ENCODE results near the gene CORO6.

Gene CORO6

DNA sequence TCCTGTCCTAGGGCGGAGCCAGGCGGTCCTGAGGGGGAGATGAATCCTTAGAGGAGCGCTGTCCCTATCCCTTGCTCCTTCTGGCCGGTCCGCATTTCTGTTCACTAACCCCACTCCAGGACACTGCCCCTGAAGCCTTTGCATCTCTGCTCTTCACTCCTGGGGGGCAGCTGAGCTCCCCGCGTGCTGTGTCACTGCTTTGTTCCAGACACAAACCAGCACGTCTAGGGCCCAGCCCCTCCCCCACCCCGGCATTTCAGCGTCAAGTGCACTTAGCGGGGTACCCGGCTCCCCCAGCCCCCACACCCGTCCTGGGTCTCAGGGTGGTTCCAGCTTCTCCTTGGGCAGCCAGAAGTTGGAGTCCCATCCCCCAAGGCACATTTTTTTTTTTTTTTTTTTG lies 8.9 kb downstream of the CORO6 start:
- no peak for DNase-seq (ENCODE audit: low read depth in 2 of 2)

DNA sequence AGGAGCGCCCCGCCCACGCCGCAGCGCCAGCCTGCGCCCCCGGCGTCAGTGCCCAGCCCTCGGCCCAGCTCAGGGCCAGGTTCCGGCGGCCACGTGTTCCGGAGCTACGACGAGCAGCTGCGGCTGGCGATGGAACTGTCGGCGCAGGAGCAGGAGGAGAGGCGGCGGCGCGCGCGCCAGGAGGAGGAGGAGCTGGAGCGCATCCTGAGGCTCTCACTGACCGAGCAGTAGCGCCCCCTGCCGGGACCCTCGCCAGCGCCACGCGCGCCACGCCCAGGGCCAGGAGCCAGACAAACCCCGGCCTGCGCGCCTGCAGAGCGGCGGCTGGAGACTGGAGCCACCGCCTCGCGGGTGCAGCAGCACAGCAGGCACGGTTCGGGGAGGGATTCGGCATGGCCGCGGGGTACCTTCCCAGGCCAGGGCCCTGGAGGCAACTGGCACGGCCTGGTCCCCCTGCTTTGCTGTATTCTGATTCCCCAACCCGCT lies 9.3 kb downstream of the CORO6 start:
- DNase-seq (ENCODE audit: low read depth in 2 of 2) = peak; percentile 71 to 75

DNA sequence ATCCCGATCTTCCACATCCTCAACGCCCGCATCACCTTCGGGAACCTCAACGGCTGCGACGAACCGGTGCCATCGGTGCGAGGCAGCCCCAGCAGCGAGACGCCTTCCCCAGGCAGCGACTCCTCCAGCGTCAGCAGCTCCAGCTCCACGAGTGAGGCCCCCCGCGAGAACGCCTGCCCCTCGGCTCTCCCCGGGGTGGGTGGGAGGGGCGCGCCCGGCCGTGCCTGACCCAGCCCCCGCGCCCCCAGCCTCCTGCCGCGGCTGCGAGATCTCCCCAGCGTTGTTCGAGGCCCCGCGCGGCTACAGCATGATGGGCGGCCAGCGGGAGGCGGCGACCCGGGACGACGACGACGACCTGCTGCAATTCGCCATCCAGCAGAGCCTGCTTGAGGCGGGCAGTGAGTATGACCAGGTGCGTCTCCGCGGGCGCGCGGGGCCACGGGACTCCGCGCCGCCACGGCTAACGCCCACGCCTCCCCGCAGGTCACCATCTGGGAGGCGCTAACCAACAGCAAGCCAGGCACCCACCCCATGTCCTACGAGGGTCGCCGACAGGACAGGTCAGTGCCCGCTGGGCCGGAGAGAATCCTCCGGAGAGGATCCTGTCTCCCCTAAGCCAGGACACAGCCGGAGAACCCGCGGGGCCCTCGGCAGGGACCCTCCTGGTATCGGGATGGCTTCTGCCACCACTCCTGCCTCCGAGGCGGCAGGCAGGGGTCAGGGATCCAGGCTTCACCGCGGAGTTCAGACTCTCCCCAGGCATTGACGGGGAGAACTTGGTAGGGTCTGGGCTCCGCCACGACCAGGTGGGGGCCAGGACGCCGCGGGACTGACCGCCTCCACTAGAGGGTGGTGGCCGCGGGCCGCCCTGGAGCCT lies 10.1 kb downstream of the CORO6 start:
- no peak for DNase-seq (ENCODE audit: low read depth in 2 of 2)

DNA sequence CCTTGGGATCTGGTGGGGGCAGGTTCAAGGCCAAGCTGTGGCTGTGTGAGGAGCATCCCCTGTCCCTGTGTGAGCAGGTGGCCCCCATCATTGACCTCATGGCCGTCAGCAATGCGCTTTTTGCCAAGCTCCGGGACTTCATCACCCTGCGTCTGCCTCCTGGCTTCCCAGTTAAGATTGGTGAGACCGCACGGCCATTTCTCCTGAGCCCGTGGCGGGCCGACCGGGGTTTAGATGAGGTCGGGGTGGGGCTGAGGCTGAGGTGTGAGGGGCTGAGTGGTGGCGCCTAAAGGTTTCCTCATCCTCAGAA lies 10.7 kb downstream of the CORO6 start:
- DNase-seq (ENCODE audit: low read depth in 2 of 2) = no peak

DNA sequence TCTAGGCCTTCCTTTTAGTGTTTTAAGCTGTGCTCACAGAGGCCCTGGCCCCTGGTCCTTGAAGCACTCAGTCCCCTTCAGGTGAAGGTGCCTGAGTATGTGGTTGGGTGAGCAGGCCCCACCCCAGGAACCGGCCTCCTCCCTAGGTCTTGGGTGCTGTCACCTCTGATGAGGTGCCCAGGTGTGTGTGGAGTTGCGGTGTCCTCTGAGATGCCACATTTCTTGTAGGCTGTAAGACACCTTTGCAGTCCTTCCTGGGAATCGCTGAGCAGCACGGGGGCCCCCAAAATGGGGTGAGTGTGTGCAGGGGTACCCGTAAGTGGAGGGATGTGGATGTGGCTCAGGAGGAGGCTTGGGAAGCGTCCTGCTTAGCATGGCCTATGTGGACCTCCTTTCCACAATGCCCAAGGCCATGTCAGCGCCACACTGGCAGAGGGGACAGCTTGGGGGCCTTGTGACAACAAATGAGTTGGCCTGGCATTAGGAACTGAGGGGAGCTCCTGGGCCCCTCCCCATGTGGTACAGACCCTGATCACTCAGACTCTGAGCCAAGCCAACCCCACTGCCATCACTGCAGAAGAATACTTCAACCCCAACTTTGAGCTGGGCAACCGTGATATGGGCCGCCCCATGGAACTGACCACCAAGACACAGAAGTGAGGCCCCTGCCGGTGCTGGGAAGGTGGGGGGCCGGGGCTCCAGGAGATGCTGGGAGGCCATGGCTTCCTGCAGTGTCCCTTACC lies 11.2 kb downstream of the CORO6 start:
- no peak for DNase-seq (ENCODE audit: low read depth in 2 of 2)

DNA sequence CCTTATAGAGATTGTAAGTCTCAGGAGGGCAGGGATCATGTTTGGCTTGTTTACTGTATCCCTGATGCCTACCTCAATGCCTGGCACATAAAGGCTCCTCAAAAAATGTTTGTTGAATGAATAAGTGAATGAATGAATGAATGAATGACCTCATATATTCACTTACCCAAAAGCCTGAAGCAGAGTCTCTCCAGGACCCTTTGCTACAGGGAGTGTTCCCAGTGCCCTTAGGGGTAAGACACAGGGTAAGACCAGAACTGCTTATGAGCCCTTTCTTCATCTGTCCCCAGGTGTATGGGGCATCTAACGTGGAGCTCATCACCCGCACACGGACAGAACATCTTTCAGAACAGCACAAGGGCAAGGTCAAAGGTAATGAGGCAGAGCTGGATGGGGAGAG lies 12.3 kb downstream of the CORO6 start:
- no peak for DNase-seq (ENCODE audit: low read depth in 2 of 2)

DNA sequence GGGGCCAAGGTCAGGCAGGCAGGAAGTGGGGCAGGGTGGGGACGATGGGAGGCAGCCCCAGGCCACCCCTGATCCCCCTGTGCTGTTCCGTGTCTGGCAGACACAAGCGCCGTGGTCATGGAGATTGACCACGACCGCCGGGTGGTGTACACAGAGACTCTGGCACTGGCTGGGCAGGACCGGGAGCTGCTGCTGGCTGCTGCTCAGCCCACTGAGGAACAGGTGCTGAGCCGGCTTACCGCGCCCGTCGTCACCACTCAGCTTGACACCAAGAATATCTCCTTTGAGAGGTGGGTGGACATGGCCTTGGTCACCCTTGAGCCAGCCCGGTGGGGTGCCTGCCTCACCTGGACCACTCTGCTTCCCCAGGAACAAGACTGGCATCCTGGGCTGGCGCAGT lies 13.7 kb downstream of the CORO6 start:
- no peak for DNase-seq (ENCODE audit: low read depth in 2 of 2)

DNA sequence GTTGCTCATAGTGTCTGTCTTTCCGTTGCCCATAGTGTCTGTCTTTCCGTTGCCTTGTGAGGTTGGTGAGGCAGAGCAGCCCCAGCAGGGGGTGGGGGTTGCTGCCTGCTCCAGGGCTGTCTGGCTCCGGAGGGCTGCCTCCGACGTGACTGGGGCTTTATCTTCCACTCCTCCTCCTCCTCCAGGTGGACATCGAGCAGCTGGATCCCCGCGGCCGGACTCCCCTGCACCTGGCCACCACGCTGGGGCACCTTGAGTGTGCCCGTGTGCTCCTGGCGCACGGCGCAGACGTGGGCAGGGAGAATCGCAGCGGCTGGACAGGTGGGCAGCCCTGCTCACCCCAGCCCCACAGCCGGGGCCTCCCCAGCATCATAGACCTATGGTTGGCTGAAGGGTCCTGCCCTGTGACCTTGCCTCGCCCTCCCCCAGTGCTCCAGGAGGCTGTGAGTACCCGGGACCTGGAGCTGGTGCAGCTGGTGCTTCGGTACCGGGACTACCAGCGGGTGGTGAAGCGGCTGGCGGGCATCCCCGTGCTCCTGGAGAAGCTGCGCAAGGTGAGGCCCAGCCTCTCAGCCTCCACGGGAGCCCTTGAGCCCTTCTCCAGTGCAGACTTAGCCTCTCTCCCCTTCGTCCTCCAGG lies 15.0 kb downstream of the CORO6 start:
- no peak for DNase-seq (ENCODE audit: low read depth in 2 of 2)

DNA sequence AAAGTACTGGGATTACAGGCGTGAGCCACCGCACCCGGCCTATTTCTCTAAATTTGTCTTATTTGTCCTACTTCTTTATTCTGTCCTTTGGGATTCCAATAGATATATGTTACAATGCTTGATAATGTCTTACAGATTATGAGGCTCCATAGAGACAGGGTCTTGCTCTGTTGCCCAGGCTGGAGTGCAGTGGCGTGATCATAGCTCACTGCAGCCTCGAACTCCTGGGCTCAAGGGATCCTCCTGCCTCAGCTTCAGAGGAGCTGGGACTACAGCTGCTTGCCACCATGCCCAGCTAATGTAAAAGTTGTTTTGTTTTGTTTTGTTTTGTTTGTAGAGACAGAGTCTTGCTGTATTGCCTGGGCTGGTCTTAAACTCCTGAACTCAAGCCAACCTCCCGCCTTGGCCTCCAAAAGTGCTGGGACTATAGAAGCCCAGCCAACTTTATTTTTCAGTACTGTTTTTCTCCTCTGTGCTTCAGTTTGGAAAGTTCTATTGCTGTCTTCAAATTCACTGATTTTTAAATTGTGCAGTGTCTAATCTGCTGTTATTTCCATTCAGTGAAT lies 19.5 kb downstream of the CORO6 start:
- no peak for DNase-seq (ENCODE audit: low read depth in 2 of 2)

DNA sequence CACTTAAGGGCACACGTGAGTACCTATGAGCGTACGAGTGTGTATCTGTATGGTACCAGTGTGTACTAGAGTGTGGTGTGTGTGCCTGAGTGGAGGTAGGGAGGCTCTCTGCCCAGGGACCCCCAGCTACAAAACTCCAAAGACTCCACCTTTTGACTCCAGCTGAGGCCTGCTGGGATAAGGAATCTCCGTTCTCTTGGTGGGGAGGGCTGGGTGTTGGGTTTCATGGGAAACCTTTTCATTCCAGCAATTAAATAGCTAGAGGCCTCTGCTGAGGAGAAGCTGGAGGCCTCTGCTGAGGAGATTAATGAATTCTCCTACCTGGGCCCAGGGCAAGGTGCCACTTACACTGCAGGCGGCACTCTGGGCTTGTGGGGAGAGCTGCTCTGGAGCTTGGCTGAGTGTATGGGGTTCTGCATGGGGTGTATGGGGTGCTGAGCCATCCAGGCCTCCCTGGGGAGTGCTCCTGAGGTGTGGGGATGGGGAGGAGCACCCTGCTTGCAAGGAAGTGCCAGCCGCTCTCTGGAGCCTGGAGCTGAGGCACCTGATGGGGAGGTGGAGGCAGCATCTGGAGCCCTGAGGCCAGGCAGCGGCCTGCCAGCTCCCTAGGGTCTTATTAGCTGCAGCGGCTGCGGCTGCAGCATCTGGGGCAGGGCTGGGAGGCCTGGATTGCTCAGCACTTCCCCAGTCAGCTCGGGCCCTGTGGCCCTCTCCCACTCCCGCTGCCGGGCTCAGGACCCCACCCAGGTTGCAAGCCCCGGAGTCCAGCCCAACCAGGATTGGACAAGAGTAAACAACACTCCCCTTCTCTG lies 25.1 kb downstream of the CORO6 start:
- no peak for DNase-seq (ENCODE audit: low read depth in 2 of 2)

DNA sequence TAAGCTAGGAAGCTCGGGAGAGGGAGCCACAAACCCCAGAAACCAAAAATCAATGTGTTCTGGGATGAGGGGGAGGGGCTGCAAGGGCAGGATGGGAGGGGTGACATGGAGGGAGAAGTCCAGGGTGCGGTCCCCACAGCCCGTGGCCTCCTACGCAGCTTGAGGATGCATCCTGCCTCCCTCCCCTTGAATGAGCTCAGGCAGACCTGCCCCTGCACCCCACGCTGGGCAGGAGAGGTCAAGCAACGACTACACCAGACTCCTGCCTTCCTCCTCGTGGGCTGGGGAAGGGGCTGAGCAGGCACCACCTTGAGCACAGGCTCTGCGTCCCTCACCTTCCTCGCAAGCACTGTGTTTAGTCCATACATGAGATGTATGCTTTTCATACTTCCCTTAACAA lies 25.9 kb downstream of the CORO6 start:
- DNase-seq (ENCODE audit: low read depth in 2 of 2) = no peak

DNA sequence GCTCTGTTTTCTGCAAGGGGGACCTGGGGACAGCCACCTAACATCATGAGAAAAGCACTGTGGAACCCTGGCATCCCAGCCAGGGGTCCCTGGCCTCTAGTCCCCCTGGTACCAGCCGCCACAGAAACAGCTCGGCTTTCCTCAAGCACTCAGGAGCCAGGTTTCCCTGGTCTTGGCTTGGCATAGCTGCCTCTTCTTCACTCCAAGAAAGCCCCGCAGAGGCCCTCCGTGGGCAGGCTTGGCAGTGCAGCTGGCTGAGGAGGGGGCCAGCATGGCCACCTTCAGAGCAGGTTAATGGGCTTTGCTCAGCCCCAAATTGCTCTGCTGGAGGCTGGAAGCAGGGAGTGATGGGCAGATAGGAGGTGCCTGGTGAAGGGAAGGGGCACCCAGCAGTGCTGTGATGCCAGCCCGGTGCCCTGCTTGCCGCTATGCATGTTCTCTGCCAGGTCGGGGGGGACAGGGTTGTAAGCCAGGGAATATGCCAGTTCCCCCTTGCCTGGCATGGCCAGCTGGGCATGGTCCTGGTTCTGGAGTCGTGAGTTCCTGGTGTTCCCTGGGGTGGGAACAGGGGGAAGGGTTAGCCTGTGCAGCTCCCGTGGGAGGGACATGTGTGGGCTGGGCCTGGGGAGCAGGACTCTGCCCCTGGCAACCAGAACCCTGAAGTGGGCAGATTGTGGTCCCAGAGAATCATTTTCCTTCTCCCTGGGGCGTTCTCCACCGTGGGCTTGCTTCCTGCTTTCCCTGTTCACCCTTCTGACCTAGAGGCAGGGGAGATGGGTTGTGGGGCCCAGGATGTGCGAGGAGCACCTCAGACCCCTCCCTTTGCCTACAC lies 26.6 kb downstream of the CORO6 start:
- DNase-seq (ENCODE audit: low read depth in 2 of 2) = no peak

DNA sequence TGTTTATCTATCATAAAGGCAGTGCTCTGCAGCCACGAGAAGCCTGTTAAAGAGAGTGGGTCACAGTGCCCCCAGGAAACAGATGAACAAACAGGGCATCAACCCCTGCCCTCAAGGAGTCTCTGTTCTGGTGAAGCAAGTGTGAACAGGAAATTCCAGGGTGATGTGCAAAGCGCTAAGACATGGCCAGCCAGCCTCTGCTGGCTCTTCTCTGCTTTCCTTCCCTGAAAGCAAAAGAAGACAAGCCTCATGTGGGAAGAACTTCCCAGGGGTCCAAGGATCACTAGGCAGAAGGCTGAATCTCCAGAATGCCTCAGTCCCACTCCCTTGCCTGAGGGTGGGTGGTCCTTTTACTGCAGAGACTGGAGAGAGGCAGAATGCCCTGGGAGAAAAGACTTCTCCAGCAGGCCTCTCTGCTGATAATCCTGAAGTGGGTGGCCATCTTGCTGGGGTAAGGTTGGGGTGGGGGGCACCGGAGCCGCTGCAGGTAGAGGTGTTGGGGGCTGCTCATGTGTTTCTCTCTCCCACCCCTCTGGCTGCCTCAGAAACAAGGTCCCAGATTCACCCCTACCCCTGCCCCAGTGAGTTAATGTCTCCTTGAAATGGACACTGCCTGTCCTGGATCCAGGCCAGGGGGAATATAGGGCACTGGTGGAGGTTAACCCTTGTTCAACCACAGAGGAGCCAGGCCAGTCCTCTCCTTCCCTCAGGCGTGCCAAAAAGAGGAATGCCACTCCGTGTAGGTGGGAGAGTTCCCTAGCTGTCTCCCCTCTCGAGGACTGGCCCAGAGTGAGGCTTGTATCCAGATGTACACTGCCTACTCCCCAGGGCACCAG lies 27.4 kb downstream of the CORO6 start:
- no peak for DNase-seq (ENCODE audit: low read depth in 2 of 2)

DNA sequence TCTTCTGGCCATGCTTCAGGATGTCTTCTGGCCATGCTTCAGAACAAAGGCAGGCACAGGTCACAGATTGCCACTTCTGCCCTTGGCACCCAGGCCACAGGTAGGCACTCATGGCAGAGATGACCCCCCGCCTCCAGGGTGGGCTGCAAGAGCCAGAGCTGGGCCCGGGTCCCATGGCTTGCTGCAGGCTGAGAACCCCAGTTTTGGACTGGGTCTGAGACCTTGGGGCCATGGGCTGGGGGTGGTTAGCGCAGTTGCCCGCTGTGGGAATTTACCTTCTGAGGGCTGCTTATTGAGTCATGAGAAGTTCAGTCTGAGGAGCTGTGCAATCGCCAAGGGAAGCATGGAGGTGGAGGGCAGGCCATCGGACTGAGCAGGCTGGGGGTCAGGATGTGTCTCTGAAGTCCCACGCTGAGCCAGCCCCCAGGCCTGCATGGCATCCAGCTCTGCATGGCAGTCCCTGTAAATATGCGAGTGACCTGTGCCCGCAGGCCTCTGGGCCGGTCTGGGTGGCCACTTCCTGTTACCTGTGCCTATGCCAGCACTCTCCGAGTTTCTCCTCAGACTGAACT lies 28.1 kb downstream of the CORO6 start:
- DNase-seq (ENCODE audit: low read depth in 2 of 2) = no peak

DNA sequence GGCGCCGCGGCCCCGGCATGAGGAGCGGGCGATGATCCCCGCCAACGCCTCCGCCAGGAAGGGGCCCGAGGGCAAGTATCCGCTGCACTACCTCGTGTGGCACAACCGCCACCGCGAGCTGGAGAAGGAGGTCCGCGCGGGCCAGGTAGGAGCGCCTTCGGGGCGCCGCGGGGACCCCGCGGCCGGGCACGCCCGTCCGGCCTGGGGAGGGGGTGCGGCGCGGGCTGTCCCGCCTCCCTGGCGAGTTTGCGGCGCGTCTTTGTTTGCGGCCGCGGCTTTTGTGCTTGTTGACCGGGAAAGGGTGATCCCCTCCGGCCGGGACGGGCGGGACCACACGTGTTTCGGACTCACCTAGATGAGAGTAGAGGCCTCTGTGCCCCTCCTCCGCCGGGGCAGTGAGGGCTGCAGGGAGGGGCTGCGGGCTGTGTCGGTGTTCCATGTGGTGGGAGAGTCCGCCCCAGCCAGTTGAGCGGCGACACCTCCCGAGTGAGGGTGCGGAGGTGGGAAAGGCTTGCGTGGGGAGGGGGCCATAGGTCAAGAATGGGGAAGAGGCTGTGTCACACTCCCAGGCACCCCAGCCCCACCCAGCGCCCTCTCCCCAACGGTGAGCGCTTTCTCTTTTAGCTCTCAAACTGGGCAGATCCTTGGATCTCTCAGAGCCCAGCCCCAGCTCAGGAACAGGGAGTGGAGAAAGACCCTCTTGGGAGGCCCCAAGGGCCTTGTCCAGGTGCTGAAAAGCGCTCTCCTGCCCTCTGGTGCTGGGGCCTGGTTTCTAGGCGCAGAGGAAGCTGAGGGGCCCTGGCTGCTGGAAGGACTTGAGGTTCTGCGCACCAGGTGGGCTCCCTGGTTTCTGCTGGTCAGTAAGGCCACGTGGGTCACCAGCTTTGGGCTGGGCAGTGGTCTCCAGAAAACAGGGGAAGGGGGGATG lies 28.9 kb downstream of the CORO6 start:
- no peak for DNase-seq (ENCODE audit: low read depth in 2 of 2)

DNA sequence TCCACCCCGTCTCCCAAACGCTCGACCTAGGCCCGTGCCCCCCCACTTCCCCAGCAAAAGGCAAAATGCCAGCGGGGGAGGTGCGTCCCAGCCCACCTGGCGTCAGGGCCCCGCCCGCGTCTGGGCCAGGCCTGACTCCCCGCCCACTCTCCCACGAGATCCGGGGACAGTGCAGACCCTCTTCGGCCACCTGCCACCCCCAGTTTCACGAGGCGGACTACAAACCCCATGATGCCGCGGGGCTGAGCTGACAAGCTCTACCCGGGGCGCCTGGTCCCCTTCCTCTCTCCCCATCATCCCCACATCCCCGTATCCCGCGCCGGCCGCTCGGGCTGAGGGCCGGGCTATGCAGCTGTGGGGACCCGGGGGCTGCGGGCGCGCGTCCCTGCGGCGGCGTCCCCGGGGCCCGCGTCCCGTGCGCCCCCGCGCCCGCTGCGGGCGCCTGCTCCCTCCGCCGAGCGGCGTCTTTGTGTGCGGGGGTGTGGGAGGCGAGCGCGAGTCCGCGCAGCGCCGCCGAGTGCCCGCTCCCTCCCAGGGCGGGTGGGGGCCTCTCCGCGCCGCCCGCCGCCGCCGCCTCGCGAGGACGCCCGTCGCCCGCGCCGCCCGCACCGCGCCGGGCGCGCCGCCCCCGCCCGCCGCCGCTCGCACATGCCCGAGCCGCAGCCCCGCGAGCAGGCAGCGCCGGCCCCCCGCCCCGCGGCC lies 29.7 kb downstream of the CORO6 start, which contains the start of gene ANKRD13B:
ANKRD13B (plus strand) TSS at position 283 of the 702 bp plus-strand sequence. CDS start 490 bp downstream, outside the sequence.
- DNase-seq (ENCODE audit: low read depth in 2 of 2) = no peak

Data from fibroblast of skin of left quadriceps (primary cell).